Stomach (tissue), 9 donors: Measurements from ENCODE around the gene ZNF93. TPM values are rescaled to one million over a fixed set of nuclear protein-coding genes. Genes with fewer than 3 reads are reported as not detected.

Experiments used
- DNase-seq, 2 donors: peaks; one replicate each; pipeline versions ENCODE4 v3.0.0 to v3.0.0-alpha.2; 2013 to 2019
- H3K27ac ChIP-seq, 5 donors: fragments of 200-600 bp in 4 of 5; sonication (generic) in 4 of 5; one replicate each; pipeline ENCODE4 v1.5.1; 2013 to 2019; ENCODE audit warnings: mild to moderate bottlenecking in 1 of 5, moderate library complexity in 1 of 5
- H3K27me3 ChIP-seq, 3 donors: fragments of 200-600 bp; sonication (generic); one replicate each; pipeline ENCODE4 v1.5.1; 2017 to 2019; ENCODE audit warnings: mixed run types in 1 of 3
- H3K36me3 ChIP-seq, 4 donors: fragments of 200-600 bp; sonication (generic); 1 replicate in 3 of 4; 2 replicates in 1 of 4; pipeline ENCODE4 v1.5.1; 2016 to 2019
- H3K4me1 ChIP-seq, 4 donors: fragments of 200-600 bp; sonication (generic); one replicate each; pipeline ENCODE4 v1.5.1; 2016 to 2019
- H3K4me3 ChIP-seq, 4 donors: fragments of 200-600 bp; sonication (generic) in 3 of 4; one replicate each; pipeline ENCODE4 v1.5.1; 2016 to 2019; ENCODE audit warnings: mild to moderate bottlenecking in 1 of 4
- H3K9me3 ChIP-seq, 4 donors: fragments of 200-600 bp; sonication (generic); one replicate each; pipeline ENCODE4 v1.5.1; 2016 to 2019
- CTCF ChIP-seq, 7 experiments: fragments of 450-650 bp in 4 of 7; fragments of 200-600 bp in 3 of 7; sonication (generic) in 3 of 7; IDR thresholded peaks; one replicate each; pipeline ENCODE4 v1.5.1; 2016 to 2019; ENCODE audit warnings: antibody characterized with exemption in 7 of 7, control low read depth in 2 of 7, mild to moderate bottlenecking in 1 of 7
- EP300 ChIP-seq: sonication (generic); formaldehyde crosslinking; IDR thresholded peaks from one replicate; pipeline ENCODE4 v1.6.1; 2017; ENCODE audit warnings: antibody characterized with exemption
- POLR2A ChIP-seq, 4 donors: fragments of 450-650 bp; IDR thresholded peaks; one replicate each; pipeline ENCODE4 v1.6.1; 2016; ENCODE audit warnings: antibody characterized with exemption in 4 of 4, control low read depth in 2 of 4, mild to moderate bottlenecking in 1 of 4, moderate library complexity in 1 of 4
- POLR2AphosphoS5 ChIP-seq, 3 donors: sonication (generic); formaldehyde crosslinking; IDR thresholded peaks; one replicate each; pipeline ENCODE4 v1.6.1; 2016; ENCODE audit warnings: antibody characterized with exemption in 3 of 3
- WGBS, 5 donors: extraction: QIAGEN DNeasy Blood & Tissue Kit in 3 of 5; methylation state at CpG; one replicate each; pipeline versions ENCODE4 v1.1.5 to v1.1.7; 2013 to 2018; 5-methylcytosine and 5-hydroxymethylcytosine counted together
- intact Hi-C: fragments of 100-400 bp; cut with DNase I; formaldehyde crosslinking; loops from one replicate; pipeline ENCODE4 v1.15.1; 2023; ENCODE audit warnings: low total_unique reads
- polyA plus RNA-seq, 3 donors: library from polyadenylated mRNA; stranded (reverse); fragments of 200-250 nt; gene quantifications; one replicate each; pipeline ENCODE4 v1.2.3, GENCODE V29; 2013
- total RNA-seq, 5 donors: library from RNA; depleted of rRNA; stranded (reverse); fragments of >200 nt; gene quantifications; one replicate each; pipeline versions ENCODE4 v1.1.0 to v1.2.3, GENCODE V29; 2014 to 2016
- donor health status: healthy with polysubstance abuse.
- donor health status: Bipolar disorder and iron deficiency.
- donor health status: healthy.

ZNF93 gene
- total and polyA plus RNA-seq, 8 donors = 0.45 to 9.2 (median 2.7) TPM; not detected in 2

DNA sequence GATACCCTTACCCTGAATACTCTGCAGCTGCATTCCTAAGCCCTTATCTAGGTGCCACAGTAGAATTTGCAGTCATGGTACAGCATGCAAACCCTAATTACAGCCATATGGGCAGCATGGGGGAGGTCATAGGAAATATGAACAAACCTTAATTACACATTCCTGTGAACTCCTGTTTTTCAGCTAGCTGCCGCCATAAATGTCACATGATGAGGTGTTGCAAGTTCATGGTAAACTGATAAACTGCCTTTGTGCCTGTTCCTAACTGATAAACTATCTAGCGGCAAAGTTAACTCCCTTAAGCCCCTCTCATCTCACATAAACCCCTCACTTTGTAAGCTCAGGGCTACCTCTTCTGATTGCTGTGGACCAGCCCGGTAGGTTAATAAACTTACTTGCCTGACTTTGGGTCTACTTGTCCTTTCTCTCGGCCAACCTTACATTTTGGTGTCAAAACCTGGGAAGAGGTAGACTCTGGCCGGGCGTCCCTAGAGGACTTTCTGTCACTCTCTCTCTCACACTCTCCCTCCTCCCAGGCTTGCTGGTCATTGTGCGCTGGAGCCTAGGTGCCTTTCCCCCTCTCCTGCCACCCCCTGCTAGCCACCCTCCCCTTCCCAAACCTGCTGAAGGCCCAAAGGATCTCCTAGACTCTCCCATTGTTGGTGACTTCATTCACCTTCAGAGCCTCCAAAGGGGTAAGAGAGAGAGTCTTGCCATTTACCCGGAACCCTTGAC is 43.3 kb downstream of the ZNF93 start:
- no peak for TF ChIP-seq EP300
- TF ChIP-seq POLR2A (IDR thresholded peaks at IDR 0.05) = no peak
- no peak for TF ChIP-seq POLR2AphosphoS5 (IDR thresholded peaks at IDR 0.05)
- TF ChIP-seq CTCF (IDR thresholded peaks at IDR 0.05) = no peak
- peaks cover 0 to 68% (median 31%) of the 10 kb centered on the region in 4 donors for H3K9me3 ChIP-seq
- H3K4me3 ChIP-seq = no peak overlapping the region
- WGBS, 5 donors = 72 to 78% (median 74%) methylated on average over 8 of the region's 8 CpGs
- intact Hi-C loops = no loop called here
- no peak for DNase-seq
- H3K27me3 ChIP-seq = peaks cover 0 to 22% (median 0%) of the 10 kb centered on the region in 3 donors
- no peaks in the 10 kb centered on the region for H3K36me3 ChIP-seq
- H3K4me1 ChIP-seq = no peaks in the 10 kb centered on the region
- H3K27ac ChIP-seq = no peak overlapping the region

- 92 to 100% (median 96%) methylated on average over 3 of the region's 3 CpGs for WGBS, 5 donors
- no peak for DNase-seq
- H3K27me3 ChIP-seq = peaks cover 0 to 22% (median 0%) of the 10 kb centered on the region in 3 donors
- H3K4me3 ChIP-seq = no peak overlapping the region
- TF ChIP-seq POLR2A (IDR thresholded peaks at IDR 0.05) = no peak
- no peak for TF ChIP-seq POLR2AphosphoS5 (IDR thresholded peaks at IDR 0.05)
- no peak for TF ChIP-seq EP300
- TF ChIP-seq CTCF (IDR thresholded peaks at IDR 0.05) = no peak
- H3K36me3 ChIP-seq = no peaks in the 10 kb centered on the region
- H3K9me3 ChIP-seq = peaks cover 0 to 65% (median 27%) of the 10 kb centered on the region in 4 donors
- no peak overlapping the region for H3K27ac ChIP-seq
- no peaks in the 10 kb centered on the region for H3K4me1 ChIP-seq
- intact Hi-C loops = no loop called here
Observed at GRCh38 chr19:19944583-19944880, 43.8 kb downstream of the ZNF93 start.

DNA sequence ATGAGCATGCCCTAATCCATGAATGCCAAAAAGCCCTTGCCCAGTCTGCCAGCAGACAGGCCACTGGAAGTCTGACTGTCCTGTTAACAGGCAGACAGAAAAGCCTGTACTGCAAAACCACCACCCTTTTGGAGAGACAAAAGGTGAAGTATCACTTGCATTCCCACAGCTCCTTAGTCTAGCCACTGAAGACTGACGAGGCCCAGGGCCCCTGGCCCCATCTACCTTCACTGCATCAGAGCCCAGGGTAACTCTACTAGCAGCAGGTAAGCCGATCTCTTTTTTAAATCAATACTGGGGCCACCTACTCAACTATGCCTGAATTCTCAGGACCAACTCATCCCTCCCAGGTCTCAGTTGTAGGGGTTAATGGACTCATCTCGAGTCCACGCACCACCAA is 45.5 kb downstream of the ZNF93 start:
- no peaks in the 10 kb centered on the region for H3K4me1 ChIP-seq
- peaks cover 0 to 62% (median 19%) of the 10 kb centered on the region in 4 donors for H3K9me3 ChIP-seq
- no peak overlapping the region for H3K27ac ChIP-seq
- peaks cover 0 to 22% (median 0%) of the 10 kb centered on the region in 3 donors for H3K27me3 ChIP-seq
- intact Hi-C loops = no loop called here
- H3K4me3 ChIP-seq = no peak overlapping the region
- TF ChIP-seq CTCF (IDR thresholded peaks at IDR 0.05) (no peak), POLR2A (IDR thresholded peaks at IDR 0.05) (no peak), EP300 (no peak), POLR2AphosphoS5 (IDR thresholded peaks at IDR 0.05) (no peak)
- no peaks in the 10 kb centered on the region for H3K36me3 ChIP-seq
- DNase-seq = no peak
- WGBS, 5 donors = 77 to 81% (median 78%) methylated on average over 4 of the region's 4 CpGs

- TF ChIP-seq EP300 = no peak
- no peak overlapping the region for H3K27ac ChIP-seq
- WGBS, 5 donors = 81 to 94% (median 90%) methylated on average over 5 of the region's 5 CpGs
- intact Hi-C loops = no loop called here
- peaks cover 0 to 56% (median 13%) of the 10 kb centered on the region in 4 donors for H3K9me3 ChIP-seq
- no peaks in the 10 kb centered on the region for H3K4me1 ChIP-seq
- H3K36me3 ChIP-seq = no peaks in the 10 kb centered on the region
- DNase-seq = no peak
- no peak overlapping the region for H3K4me3 ChIP-seq
- H3K27me3 ChIP-seq = peaks cover 0 to 22% (median 0%) of the 10 kb centered on the region in 3 donors
Observed at GRCh38 chr19:19948800-19949199, 48.1 kb downstream of the ZNF93 start.

DNA sequence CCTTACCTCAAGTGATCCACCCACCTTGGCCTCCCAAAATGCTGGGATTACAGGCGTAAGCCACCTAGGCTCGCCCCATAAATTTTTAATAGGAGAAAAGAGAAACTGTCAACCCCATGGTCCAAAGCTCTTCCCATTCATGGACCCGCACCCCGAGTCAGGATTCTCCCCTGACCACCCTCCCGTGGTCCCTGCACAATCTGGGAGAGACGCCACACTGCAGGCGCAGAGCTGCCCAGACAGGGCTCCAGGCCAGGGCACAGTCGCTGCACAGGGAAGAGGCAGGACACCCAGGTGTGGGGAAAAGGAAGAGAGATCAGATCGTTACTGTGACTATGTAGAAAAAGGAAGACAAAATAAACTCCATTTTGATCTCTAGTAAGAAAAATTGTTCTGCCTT is 54.5 kb downstream of the ZNF93 start:
- no peaks in the 10 kb centered on the region for H3K27me3 ChIP-seq
- TF ChIP-seq EP300 = no peak
- no peak for TF ChIP-seq CTCF (IDR thresholded peaks at IDR 0.05)
- WGBS, 5 donors = 89 to 91% (median 89%) methylated on average over 9 of the region's 9 CpGs
- no peaks in the 10 kb centered on the region for H3K36me3 ChIP-seq
- no peak overlapping the region for H3K4me3 ChIP-seq
- H3K9me3 ChIP-seq = peaks cover 0 to under 1% (median 0%) of the 10 kb centered on the region in 4 donors
- no peak for DNase-seq
- no peaks in the 10 kb centered on the region for H3K4me1 ChIP-seq
- intact Hi-C loops = loop anchor here (10.0 kb wide), 1 partner anchor 420 kb away; the partner anchor contains the start of gene CILP2
- no peak overlapping the region for H3K27ac ChIP-seq
